Activated naive CD8-positive, alpha-beta T cell (primary cell): Measurements from ENCODE around the gene SENP5.
A peak's percentile ranks its signal among the peaks of the same experiment; 100 is the strongest.
"Not testable (repeated sequence)": the region's sequence is repeated elsewhere in the genome, so short reads cannot be mapped to it uniquely, and the experiment has no call there.

Experiments used
- H3K27ac Mint-ChIP-seq: one replicate; pipeline ENCODE4 v1.8.0; 2021; ENCODE audit warnings: mixed read lengths
- H3K27me3 Mint-ChIP-seq: one replicate; pipeline ENCODE4 v1.8.0; 2021; ENCODE audit warnings: mixed read lengths
- H3K36me3 Mint-ChIP-seq: one replicate; pipeline ENCODE4 v1.8.0; 2021; ENCODE audit warnings: mixed read lengths
- H3K4me1 Mint-ChIP-seq: one replicate; pipeline ENCODE4 v1.8.0; 2021; ENCODE audit warnings: low read depth, mixed read lengths
- H3K4me3 Mint-ChIP-seq: one replicate; pipeline ENCODE4 v1.8.0; 2021; ENCODE audit warnings: mild to moderate bottlenecking, mixed read lengths
- H3K9me3 Mint-ChIP-seq: one replicate; pipeline ENCODE4 v1.8.0; 2021; ENCODE audit warnings: low read depth, mixed read lengths

SENP5 gene, protein sequence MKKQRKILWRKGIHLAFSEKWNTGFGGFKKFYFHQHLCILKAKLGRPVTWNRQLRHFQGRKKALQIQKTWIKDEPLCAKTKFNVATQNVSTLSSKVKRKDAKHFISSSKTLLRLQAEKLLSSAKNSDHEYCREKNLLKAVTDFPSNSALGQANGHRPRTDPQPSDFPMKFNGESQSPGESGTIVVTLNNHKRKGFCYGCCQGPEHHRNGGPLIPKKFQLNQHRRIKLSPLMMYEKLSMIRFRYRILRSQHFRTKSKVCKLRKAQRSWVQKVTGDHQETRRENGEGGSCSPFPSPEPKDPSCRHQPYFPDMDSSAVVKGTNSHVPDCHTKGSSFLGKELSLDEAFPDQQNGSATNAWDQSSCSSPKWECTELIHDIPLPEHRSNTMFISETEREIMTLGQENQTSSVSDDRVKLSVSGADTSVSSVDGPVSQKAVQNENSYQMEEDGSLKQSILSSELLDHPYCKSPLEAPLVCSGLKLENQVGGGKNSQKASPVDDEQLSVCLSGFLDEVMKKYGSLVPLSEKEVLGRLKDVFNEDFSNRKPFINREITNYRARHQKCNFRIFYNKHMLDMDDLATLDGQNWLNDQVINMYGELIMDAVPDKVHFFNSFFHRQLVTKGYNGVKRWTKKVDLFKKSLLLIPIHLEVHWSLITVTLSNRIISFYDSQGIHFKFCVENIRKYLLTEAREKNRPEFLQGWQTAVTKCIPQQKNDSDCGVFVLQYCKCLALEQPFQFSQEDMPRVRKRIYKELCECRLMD

DNA sequence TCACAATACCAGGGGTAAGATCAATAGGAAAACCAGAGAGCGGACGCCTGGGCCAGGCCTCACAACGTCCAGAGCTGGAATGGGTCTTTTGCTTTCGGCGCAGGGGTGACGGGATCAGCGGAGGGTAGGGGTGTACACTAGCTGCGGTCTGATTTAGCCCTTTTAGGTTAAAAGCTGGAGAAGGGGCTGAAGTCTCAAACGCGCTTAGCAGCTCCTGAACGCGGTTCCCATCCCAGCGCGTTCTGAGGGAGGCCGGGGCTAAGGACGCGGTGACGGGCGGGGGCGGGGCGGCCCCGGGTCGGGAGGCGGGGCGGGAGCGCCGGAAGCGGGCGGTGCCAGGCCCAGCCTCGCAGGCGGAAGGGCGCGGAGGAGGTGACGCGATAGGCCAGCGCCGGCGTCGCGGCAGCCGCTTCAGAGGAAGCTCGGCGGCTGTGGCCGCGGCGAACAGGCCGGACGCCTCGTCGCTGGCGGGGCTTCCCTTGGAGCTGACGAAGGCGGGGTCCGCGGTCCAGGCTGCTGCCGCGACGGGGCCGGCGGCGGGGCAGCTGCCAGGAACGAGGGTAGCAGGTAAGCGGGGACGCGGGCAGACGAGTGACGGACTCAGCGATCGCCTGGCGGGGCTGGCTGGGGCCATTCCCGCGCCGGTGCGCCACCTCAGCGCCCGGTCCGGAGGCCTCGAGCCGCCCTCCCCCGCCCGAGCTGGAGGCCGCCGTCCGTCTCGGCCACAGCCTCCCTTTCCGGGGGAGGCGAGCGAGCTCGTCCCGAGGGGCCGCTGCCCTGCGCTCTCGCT is at the start of gene SENP5:
SENP5 (plus strand) TSS at position 414 of the 790 bp plus-strand sequence. CDS start 17,262 bp downstream, outside the sequence.
- H3K4me1 Mint-ChIP-seq: peaks cover 32% of the 10 kb centered on the region
- H3K36me3 Mint-ChIP-seq: peaks cover 4% of the 10 kb centered on the region
- peak within 1 kb of the TSS; percentile 94 for H3K27ac Mint-ChIP-seq
- no peaks in the 10 kb centered on the region for H3K27me3 Mint-ChIP-seq
- H3K9me3 Mint-ChIP-seq: no peaks in the 10 kb centered on the region
- peak within 1 kb of the TSS; percentile 98 for H3K4me3 Mint-ChIP-seq

DNA sequence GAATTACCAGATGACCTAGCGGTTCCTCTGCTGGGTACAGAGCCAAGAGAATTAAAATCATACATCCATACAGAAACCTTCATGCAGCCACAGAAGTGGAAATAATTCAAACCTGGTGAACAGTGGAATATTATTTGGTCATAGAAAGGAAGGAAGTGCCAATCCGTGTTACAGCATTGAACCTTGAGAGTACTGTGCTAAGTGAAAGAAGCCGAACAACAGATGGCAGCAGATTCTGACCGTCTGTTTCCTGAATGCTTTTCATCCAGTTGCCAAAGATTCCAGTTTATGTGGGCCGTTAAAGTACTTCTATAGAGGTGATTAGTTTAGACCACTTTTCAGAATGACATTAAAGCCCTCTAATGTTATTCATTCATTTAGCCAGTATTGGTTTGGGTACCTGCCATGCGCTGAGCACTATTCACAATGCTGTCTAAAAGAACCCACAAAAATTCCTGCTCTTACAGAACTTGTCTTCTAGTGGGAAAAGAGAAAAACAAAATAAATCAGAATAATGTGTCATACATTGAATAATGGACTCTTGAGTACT is 45.8 kb upstream of the SENP5 start:
- Mint-ChIP-seq H3K4me1 (no peaks in the 10 kb centered on the region), H3K4me3 (no peak overlapping the region), H3K36me3 (peaks cover 5% of the 10 kb centered on the region), H3K27me3 (no peaks in the 10 kb centered on the region), H3K9me3 (no peaks in the 10 kb centered on the region), H3K27ac (no peak overlapping the region)

DNA sequence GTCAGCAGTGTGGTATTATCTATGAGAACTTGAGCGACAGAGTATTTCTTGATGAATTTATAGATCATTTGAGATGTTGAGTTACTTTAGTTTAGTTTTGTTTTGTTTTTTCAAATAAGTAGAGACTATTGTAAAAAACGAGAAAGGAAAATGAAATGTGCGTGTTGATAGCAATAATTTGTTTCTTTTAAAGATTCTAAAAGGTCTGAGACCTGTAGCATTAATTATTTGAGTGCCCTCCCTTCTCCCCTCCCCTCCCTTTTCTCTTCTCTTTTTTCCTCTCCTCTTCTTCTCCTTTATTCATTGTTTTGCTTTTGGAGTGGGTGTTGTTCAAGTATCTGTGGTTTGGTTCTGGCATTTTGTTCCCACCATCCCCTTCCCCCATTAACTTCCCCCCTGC is 38.1 kb upstream of the SENP5 start:
- not testable (repeated sequence) for H3K36me3 Mint-ChIP-seq, H3K9me3 Mint-ChIP-seq, H3K27me3 Mint-ChIP-seq, H3K4me1 Mint-ChIP-seq, H3K4me3 Mint-ChIP-seq, H3K27ac Mint-ChIP-seq

DNA sequence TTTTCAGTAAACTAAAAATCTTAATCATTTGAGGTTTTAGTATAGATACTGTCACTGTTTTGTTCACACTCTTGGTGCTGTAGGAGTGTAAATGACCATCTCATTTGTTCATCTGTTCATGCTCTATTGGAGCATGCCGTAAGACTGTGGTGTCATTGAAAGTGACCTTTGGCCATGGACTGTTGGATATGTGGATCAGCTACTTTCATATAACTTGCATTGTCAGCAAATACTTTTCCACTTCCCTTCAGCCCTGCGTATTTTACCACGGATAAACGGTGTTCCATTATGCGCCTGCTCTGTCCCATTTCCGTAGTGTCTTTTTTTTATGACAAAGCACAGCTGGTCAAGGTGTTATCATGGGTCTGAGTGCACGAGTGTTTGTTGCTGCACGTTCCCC is 32.6 kb upstream of the SENP5 start:
- no peaks in the 10 kb centered on the region for H3K27me3 Mint-ChIP-seq
- H3K9me3 Mint-ChIP-seq: no peaks in the 10 kb centered on the region
- no peaks in the 10 kb centered on the region for H3K36me3 Mint-ChIP-seq
- H3K4me1 Mint-ChIP-seq: no peaks in the 10 kb centered on the region
- no peak overlapping the region for H3K27ac Mint-ChIP-seq
- H3K4me3 Mint-ChIP-seq: no peak overlapping the region

DNA sequence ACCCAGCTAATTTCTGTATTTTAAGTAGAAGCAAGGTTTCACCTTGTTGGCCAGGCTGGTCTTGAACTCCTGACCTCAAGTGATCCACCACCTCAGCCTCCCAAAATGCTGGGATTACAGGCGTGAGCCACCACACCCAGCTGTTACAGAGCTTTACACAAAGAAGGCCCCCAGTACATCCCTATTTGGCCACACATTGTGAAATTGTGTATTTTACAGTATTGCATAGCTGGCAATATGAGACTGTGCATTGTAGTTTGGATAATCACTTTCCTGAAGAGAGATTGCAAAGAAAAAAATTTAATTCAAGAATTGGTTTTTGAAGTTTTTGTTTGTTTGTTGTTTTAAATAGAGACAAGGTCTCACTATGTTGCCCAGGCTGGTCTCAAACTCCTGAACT is 31.1 kb upstream of the SENP5 start:
- not testable (repeated sequence) for H3K27ac Mint-ChIP-seq, H3K27me3 Mint-ChIP-seq, H3K36me3 Mint-ChIP-seq, H3K9me3 Mint-ChIP-seq, H3K4me3 Mint-ChIP-seq, H3K4me1 Mint-ChIP-seq

DNA sequence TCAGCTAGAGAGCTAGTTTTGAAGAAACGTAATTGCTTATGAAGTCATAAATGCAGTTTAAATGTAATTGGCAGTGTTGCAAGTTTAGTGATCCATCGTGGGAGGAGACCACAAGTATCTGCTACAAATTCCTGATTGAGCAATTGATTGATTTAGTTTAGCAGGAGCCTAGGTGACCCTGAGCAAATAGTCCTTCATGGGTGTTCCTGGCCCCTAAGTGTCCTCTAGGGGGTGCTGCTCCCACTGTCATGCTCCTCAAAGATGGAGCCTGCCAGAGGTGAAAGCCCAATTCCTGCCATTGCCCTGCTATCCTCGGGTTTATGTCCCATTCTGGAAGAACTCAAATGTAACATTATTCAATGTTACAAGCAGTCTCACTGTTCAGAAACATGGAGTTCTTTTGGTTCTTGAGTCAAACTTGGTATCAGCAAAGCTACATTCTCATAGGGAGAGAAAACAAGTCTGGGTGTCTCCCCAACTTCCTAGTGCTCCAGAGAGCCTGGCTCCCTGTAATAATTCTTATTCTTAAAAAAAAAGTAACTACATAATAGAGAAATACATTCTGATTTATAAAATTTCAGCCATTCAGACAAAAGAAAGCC is 29.8 kb upstream of the SENP5 start:
- Mint-ChIP-seq H3K4me1 (no peaks in the 10 kb centered on the region), H3K36me3 (no peaks in the 10 kb centered on the region), H3K27ac (no peak overlapping the region), H3K27me3 (no peaks in the 10 kb centered on the region), H3K9me3 (no peaks in the 10 kb centered on the region), H3K4me3 (no peak overlapping the region)

DNA sequence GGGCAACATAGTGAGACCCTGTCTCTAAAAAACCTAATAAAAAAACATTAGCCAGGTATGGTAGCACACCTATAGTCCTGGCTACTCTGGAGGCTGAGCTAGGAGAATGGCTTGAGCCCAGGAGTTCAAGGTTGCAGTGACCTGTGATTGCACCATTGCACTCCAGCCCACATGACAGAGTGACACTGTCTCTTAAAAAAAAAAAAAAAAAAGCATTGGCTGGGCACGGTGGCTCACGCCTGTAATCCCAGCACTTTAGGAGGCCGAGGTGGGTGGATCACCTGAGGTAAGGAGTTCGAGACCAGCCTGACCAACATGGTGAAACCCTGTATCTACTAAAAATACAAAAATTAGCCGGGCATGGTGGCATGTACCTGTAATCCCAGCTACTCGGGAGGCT is 28.4 kb upstream of the SENP5 start:
- not testable (repeated sequence) for H3K9me3 Mint-ChIP-seq

DNA sequence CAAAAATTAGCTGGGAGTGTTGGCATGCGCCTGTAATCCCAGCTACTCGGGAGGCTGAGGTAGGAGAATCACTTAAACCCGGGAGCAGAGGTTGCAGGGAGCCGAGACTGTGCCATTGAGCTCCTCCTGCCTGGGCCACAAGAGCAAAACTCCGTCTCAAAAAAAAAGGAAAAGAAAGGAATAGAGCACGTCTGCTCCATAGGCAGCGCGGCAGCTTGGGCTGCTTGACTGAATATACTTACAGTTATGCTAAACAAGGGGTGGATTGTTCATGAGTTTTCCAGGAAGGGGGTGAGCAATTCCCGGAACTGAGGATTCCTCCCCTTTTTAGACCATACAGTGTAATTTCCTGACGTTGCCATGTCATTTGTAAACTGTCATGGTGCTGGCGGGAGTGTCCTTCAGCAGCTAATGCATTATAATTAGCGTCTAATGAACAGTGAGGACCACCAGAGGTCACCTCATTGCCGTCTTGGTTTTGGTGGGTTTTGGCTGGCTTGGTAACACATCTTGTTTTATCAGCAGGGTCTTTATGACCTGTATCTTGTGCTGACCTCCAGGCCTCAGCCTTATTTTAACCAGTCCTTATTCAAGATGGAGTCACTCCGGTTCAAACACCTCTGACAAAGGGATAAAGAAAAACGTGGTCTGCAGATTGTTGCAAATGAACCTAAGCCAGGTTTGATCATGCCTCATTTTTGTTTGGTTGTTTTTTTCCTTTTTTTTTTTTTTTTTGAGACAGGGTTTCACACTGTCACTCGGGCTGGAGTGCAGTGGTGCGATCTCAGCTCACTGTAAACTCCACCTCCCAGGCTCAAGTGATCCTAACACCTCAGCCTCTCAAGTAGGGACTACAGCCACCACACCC is 24.9 kb upstream of the SENP5 start:
- Mint-ChIP-seq H3K4me1 (no peaks in the 10 kb centered on the region), H3K36me3 (no peaks in the 10 kb centered on the region), H3K9me3 (no peaks in the 10 kb centered on the region), H3K27me3 (no peaks in the 10 kb centered on the region), H3K27ac (no peak overlapping the region), H3K4me3 (no peak overlapping the region)

More for the DNA sequence above, 28.4 kb upstream of the SENP5 start:
- not testable (repeated sequence) for H3K36me3 Mint-ChIP-seq, H3K4me3 Mint-ChIP-seq, H3K27me3 Mint-ChIP-seq, H3K27ac Mint-ChIP-seq, H3K4me1 Mint-ChIP-seq

DNA sequence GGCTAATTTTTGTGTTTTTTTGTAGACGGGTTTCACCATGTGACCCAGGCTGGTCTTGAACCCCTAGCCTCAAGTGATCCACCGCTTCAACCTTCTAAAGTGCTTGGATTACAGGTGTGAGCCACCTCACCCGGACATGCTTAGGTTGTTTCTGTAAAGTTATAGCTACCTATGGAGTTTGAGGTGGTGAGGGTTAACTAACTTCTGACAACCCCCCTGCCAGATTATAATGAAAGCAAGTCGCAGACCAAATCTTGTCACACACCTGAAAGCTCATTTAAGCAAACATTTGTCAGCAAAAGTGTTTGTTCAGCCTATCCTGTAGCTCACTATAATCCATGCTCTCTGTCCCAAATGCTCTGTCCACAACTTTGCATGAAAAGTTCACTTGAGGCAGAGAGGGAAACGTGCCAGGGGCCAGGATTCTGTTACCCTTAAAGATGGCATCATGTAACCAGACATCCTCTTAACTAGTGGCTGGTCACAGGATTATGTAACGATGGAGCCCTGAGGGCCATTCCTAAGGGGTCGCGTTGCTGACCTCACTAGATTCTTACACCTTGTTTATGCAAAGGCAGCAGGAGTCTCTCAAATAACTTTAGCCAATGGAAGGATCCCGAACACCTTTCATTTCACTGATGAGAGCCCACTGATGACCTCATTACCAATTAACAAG is 24.1 kb upstream of the SENP5 start:
- no peaks in the 10 kb centered on the region for H3K9me3 Mint-ChIP-seq
- H3K27ac Mint-ChIP-seq: no peak overlapping the region
- H3K36me3 Mint-ChIP-seq: no peaks in the 10 kb centered on the region
- no peak overlapping the region for H3K4me3 Mint-ChIP-seq
- no peaks in the 10 kb centered on the region for H3K4me1 Mint-ChIP-seq
- no peaks in the 10 kb centered on the region for H3K27me3 Mint-ChIP-seq

DNA sequence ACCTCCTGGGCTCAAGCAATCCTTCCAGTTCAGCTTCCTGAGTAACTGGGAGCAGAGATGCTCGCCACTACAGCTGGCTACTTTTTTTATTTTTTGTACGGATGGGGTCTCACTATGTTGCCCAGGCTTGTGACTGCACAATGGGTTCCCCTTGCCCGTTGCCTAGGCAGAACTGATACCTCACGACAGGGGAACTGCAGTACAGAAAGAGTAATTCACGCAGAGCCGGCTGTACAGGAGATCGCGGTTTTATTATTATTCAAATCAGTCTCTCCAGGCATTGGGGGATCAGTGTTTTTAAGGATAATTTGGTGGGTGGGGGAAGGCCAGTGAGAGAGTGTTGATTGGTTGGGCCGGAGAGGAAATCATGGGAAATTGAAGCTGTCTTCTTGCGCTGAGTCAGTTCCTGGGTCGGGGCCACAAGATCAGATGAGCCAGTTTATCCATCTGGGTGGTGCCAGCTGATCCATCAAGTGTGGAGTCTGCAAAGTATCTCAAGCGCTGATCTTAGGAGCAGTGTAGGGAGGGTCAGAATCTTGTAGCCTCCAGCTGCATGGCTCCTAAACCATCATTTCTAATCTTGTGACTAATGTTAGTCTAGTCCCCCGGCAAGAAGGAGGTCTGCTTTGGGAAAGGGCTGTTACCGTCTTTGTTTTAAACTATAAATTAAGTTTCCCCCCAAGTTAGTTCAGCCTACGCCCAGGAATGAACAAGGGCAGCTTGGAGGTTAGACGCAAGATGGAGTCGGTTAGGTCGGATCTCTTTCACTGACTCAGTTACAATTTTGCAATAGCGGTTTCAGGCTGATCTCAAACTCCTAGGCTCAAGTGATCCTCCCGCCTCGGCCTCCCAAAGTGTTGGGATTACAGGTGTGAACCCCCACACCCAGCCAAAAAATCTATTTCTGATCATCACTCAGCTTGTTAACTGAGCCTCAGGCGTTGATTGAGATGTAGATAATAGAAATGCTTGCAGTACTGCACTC is 23.2 kb upstream of the SENP5 start:
- not testable (repeated sequence) for H3K36me3 Mint-ChIP-seq, H3K9me3 Mint-ChIP-seq, H3K27ac Mint-ChIP-seq, H3K4me3 Mint-ChIP-seq, H3K4me1 Mint-ChIP-seq, H3K27me3 Mint-ChIP-seq

DNA sequence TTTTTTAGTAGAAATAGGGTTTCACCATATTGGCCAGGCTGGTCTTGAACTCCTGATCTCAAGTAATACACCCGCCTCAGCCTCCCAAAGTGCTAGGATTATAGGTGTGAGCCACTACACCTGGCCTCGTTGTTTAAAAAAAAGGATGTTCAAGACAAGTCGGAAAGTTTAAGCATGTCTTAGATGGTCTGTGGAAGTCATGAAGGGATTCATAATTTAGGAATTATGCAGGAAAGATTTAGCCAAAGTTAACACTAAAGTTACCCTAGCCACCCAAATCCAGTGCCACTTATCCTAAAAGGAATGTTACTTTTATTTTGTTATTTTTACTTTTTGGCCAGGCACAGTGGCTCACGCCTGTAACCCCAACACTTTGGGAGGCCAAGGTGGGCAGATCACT is 19.3 kb upstream of the SENP5 start:
- H3K9me3 Mint-ChIP-seq, H3K4me3 Mint-ChIP-seq, H3K4me1 Mint-ChIP-seq, H3K36me3 Mint-ChIP-seq, H3K27me3 Mint-ChIP-seq, H3K27ac Mint-ChIP-seq: not testable (repeated sequence)

DNA sequence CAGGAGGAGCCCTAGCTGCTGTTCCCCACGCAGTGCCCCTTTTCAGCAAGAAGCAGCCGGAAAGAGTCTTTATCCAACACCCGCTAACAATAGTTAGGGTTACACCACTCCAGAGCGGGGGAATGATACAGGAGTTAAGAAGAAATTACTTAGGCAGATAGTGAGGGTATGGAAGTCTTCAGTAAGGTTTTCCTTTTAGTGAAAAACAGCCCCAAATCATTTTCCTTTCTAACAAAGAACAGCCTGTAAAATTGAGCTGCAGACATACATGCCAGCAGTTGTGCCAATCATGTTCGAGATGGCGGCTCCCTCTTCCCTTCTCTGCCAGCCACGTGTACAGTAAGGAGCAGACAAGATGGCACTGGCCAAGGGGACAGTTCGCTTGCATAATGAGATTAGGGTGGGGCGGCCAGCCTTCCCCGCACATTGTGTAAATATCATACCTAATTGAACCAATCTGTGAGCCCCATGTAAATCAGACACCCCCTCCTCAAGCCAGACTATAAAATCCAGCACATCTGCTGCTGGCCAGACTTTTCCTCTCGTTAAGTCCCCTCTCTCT is 18.5 kb upstream of the SENP5 start:
- Mint-ChIP-seq H3K4me1 (no peaks in the 10 kb centered on the region), H3K9me3 (no peaks in the 10 kb centered on the region), H3K27ac (no peak overlapping the region), H3K36me3 (no peaks in the 10 kb centered on the region), H3K4me3 (no peak overlapping the region), H3K27me3 (no peaks in the 10 kb centered on the region)
